Kasumi-1 (cell line): ENCODE measurements around the gene UNC45B.
"Not testable (repeated sequence)": the region's sequence is repeated elsewhere in the genome, so short reads cannot be mapped to it uniquely, and the experiment has no call there.

Experiments used
- DNase-seq, 2 experiments: peaks; one replicate each; lab custom pipeline; 2025; lab: John Stamatoyannopoulos, UW

Gene UNC45B

DNA sequence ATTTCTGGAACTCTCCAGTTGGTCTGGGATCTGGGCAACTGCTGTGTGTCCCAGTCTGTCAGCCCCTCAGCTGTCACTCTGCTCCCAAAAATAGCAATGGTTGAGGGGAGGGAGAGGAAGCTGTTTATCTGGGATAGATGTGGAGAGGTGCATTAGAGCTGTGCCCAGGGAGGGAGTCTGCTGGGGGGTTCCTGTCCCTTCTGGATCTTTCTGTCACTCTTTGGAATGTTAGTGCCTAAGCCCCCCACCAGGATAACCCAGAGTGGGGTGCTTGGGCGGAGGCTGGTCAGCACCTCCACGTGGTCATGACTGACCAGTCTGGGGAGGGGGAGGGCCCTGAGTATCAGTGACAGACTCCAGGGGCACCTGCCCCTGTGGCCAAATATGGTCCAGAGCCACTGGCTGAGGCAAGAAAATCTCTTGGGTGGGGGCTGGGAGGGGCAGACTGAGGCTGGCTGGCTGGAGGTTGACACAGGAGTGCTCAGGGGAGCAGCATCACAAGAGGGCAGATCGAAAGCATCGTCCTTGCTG is at the start of gene UNC45B:
Gene UNC45B, plus strand, starts transcription at position 443 of the 531 bp plus-strand sequence. CDS start 447 bp downstream, outside the sequence.
- DNase-seq: no peak

DNA sequence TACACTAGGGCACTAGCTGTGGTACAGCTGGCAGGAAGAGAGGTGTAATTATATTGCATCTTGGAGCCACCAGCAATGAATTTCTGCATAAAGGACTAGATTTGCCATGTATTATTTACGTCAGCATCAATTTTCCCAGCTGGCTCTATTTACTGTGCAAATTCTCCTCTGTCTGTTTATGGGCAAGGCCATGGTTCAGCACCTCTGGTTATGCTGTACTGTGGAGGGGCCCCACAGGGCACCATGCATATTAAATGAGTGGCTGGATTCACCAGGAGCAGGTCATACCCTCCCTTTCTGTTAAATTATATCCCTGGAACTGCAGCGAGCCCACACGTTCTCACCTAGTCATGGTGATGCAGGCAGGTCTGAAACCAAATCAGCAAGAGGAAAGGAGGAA is 47.7 kb upstream of the UNC45B start:
- DNase-seq: no peak

DNA sequence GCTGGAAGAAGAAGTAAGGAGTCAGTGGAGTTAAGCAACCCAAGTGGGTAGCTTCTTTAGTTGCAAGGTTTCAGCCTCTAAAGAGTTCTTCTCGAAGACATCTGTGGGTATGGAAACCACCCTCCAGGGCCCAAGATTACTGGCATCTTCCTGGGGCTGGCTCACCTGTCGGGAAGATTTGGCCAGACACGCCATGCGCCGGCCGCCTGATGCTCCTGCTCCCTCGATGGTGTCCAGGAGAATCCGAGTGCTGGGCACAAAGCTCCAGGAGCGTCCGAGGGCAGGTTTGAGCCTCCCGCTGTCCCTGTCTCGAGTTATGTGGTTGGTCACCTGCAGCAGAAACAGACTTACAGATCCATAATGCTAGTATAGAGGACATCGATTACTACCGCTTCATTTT is 46.6 kb upstream of the UNC45B start:
- no peak for DNase-seq

DNA sequence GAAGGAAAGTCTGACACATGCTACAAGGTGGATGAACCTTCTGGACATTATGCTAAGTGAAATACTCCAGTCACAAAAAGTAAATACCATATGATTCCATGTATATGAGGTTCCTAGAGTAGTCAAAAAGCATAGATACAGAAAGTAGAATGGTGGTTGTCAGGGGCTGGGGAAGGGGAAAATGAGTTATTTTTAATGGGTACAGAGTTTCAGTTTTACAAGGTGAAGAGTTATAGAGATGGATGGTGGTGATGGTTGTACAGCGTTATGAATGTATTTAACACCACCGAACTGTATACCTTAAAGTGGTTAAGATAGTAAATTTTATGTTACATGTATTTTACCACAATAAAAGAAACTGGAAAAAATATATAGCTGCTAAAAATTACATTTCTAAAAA is 45.9 kb upstream of the UNC45B start:
- DNase-seq: no peak

DNA sequence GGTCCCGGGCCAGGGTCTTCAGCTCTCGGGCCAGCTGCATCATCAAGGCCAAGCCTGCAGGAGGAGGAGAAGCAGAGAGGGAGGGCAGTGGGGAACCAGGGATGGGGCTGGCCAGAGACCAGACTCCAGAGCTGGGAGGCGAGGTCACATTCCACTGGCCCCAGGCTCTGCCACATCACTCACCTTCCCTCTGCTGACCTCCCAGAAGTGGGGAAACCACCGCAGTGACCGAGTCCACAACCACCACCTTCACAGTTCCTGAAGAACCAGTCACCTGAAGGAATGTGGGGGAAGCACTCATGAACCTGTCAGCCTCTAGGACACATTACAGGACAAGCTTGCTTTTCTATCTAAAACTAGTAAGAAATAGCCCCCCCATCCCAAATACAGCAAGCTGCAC is 44.3 kb upstream of the UNC45B start:
- no peak for DNase-seq

GRCh38 chr17:35104844-35105450 is 42.7 kb upstream of the UNC45B start:
- no peak for DNase-seq

DNA sequence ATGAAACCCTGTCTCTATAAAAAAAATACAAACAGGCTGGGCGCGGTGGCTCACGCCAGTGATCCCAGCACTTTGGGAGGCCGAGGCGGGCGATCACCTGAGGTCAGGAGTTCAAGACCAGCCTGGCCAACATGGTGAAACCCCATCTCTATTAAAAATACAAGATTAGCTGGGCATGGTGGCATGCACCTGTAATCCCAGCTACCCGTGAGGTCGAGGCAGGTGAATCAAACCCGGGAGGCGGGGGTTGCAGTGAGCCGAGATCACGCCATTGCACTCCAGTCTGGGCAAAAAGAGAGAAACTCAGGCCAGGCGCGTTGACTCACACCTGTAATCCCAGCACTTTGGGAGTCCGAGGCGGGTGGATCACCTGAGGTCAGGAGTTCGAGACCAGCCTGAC is 36.8 kb upstream of the UNC45B start:
- DNase-seq: not testable (repeated sequence)

GRCh38 chr17:35116845-35117244 is 30.8 kb upstream of the UNC45B start:
- DNase-seq: no peak

DNA sequence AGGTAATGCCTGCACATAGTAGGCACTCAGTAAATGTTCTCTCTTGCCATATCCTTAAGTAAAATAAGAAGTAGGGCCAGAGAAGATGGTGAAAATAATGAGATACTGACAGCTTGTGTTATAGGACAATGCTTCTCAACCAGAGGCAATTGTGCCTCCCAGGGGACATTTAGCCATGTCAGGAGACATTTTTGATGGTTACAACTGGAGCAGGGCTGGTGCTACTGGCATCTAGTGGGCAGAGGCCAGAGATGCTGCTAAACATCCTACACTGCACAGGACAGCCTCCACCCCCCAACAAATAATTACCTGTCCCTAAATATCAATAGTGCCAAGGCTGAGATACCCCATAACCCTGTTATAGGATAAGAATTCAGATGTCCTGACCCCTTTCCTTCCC is 29.6 kb upstream of the UNC45B start:
- peak; percentile 36 to 43 for DNase-seq

DNA sequence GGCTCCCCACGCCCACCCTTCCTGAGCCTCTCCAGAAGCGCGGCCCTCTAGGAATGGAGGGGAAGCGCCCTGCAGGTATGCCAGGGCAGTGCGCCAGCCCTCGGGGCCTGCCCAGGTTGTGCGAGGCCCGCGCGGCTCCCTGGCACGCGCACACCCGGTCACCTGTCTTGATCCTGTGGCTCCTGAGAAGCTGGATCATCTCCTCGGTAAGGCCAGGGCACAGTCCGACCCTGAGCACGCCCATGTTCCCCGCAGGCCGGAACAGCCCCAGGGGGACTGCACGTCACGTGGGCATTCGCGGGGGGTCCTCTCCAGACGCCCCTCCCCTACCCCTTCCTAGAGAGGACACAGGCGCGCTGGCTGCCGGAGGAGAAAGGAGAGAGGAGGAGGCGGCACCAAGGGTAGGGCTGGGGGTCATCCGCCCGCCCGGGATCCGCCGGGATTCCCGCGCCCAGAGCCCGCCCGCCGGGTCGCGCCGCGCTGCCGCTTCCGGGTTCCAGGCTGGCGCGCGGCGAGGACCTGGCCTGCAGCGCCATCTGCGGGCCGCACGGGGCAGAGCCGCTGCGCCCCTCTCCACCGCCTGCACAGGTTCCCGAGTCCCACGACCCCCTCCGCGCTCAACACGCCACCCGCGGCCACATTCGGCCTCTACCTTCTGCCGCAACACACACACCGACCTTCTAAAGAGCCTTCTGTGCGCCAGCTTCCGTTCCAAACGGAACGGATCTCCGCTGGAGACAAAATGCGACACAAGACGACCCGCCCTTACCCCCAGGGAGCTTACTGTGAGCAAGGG is 28.0 kb upstream of the UNC45B start, which contains the start of gene RAD51D:
Gene RAD51D, minus strand, starts transcription at position 491 of the 796 bp plus-strand sequence. Its CDS starts 247 bp downstream, at position 244.
- peak; percentile 66 to 72 for DNase-seq

DNA sequence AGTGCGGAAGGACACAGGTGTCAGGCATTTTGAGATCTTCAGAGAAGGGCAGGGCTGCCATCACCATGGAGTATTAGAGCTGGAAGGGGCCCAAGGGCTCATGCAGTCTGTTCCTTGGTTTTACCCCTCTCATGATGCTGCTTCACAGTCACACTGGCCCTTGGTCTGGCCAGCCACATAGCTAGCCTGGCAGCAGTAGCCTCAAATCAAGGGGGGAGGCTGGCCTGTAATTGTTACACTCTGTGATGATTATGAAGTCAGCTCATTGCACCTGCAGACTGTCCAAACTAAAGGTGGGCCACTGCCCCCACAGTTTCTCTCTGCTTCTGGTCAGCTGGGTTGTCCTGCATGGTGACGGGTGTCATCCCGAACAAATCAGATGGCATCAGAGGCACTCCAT is 26.3 kb upstream of the UNC45B start, which contains the start of gene FNDC8:
Gene FNDC8, plus strand, starts transcription at position 301 of the 400 bp plus-strand sequence. Its CDS starts 79 bp downstream, at position 380.
- no peak for DNase-seq

GRCh38 chr17:35127751-35128514 is 19.7 kb upstream of the UNC45B start:
- no peak for DNase-seq

DNA sequence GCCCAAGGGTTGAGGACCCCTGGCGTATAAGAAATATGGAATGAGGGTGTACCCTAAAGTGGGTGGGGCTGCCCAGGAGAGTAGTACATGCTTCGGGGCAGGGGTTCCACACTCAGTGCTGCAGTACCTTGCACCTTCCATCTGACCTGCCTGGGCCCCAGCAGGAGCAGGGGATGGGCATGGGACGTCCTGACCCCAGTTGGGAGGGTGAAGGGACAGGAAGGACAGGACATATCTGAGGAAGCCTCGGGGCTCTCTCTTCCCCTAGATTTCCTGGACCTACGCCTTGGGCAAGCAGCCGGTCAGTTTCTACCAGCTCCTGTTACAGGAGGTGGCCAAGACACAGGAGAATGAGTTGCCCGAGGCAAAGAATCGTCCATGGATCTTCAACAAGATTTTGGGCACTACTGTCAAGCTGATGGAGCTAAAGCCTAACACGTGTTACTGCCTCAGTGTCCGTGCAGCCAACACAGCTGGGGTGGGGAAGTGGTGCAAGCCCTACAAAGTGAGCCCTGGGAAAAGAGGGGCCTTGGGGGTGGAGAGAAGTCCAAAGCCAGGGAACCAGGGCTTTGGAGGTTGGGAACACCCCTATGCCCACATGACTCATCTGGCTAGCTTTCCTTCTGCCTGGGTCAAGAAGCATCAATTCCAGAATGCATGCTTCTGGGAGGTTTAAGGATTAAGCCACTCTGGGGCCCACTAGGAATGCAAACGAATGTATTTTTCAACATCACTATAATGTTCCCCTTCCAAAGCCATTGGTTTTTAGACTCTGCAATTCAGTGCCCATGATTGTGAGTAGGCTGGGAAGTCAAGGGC is 18.3 kb upstream of the UNC45B start:
- no peak for DNase-seq

DNA sequence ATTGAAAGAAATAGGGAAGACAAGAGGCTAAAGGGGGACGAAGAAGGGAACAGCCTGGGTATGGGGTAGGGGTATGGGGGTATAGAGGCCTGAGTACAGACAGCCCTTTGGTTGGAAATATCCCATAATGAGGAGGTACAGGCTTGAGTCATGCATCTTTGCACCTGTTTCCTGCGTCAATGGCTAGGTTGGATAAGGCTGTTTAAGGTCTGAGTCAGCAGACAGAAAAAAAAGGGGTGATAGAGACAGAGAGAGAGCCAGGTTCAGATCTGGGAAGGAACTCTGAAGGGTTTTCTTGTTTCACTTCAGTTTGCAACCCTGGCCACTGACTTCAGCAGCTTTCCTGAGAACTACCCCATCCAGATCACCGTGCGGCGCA is 17.7 kb upstream of the UNC45B start:
- DNase-seq: no peak

DNA sequence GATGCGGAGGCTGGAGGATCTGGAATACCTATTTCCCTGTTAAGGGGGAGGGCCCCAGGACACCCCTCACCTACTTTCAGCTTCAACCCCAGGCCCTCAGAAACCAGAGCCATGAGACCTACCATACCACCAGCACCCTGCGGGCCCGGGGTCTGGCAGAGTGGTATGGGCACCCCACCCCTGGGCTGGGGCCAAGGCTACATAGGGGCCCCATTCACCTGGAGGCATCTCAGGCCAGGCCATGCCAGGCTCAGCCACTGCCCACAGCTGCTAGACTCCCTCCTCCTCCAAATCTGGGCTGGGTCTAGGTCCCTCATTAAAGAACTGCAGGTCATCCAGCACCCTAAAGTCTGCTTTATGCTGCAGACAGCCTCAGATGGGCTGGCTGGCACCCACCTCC is 17.2 kb upstream of the UNC45B start:
- DNase-seq: no peak

- no peak for DNase-seq
Measured at GRCh38 chr17:35132099-35132498, 15.5 kb upstream of the UNC45B start.

DNA sequence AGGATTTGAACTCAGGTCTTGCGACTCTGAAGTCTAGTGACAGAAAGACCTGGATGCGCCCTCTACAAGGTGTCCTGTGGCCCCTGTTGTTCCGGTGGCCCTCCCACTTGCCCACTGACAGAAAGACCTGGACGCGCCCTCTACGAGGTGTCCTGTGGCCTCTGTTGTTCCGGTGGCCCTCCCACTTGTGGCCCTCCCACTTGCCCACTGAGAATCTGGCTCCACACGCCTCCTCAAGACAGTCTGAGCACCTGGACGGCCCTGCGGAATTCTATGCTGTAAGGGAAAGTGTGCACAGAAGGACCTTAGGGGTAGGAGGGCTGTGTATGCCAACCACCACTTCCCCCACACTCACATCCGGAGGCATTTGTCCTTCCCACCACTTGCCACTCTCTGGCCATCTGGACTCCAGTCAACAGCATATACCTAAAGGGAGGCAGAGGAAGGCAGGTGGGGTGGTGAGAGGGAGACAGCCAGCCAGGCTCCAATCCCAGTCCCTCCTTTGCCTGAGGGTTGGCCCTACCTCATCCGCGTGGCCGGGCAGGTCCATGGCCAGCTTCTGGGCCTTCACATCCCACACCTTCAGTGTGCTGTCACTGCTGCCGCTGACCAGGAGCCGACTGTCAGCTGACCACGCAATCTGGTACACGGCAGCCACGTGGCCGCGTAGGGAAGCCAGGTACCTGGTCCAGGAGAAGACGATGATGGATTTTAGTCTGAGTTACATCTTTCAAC is 14.6 kb upstream of the UNC45B start:
- no peak for DNase-seq

GRCh38 chr17:35135322-35135721 is 12.3 kb upstream of the UNC45B start:
- no peak for DNase-seq

DNA sequence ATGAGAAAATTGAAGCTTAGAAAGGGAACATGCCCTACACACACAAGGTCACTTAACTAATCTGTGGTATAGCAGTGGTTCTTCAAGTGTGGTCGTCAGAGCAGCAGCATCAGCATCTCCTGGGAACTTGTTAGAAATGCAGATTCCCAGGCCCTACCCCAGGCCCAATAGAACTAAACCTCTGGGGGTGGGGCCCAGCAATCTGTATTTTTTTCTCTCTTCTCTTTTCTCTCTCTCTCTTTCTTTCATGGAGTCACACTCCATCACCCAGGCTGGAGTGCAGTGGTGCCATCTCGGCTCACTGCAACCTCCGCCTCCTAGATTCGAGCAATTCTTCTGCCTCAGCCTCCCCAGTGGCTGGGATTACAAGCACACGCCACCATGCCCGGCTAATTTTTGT is 9.4 kb upstream of the UNC45B start:
- no peak for DNase-seq

- DNase-seq: peak; percentile 69 to 83
Measured at GRCh38 chr17:35141681-35142466, 5.7 kb upstream of the UNC45B start, which contains the start of gene NLE1. Gene NLE1, minus strand, starts transcription at chr17:35142303. Its CDS starts 28 bp downstream, at chr17:35142275.
